ENCODE measurements around the gene UBE2D2.
"Not testable (repeated sequence)": the region's sequence is repeated elsewhere in the genome, so short reads cannot be mapped to it uniquely, and the experiment has no call there.

UBE2D2 gene

GRCh38 chr5:139562847-139563246, 1.7 kb downstream of the UBE2D2 start:
- H3K9me3 ChIP-seq (ENCODE audit: control insufficient read depth, insufficient read depth, low read length): no peaks in the 10 kb centered on the region
- no peaks in the 10 kb centered on the region; the same call in 1 of the 2 replicates for H3K4me1 ChIP-seq (ENCODE audit: insufficient read depth, low read length)
- H3K9ac ChIP-seq (ENCODE audit: low read depth, low read length): peak overlapping the region; percentile 66
- H3K36me3 ChIP-seq (ENCODE audit: insufficient read depth, low read length): peaks cover 3% of the 10 kb centered on the region

- Histone ChIP-seq H3K9me3 (ENCODE audit: control insufficient read depth, insufficient read depth, low read length) (no peaks in the 10 kb centered on the region), H3K36me3 (ENCODE audit: insufficient read depth, low read length) (peaks cover 3% of the 10 kb centered on the region), H3K4me1 (ENCODE audit: insufficient read depth, low read length) (no peaks in the 10 kb centered on the region; the same call in 1 of the 2 replicates), H3K9ac (ENCODE audit: low read depth, low read length) (no peak overlapping the region)
Measured at GRCh38 chr5:139565411-139566305, 4.5 kb downstream of the UBE2D2 start.

- H3K9ac ChIP-seq (ENCODE audit: low read depth, low read length): no peak overlapping the region
Measured at GRCh38 chr5:139566611-139567010, 5.5 kb downstream of the UBE2D2 start.

GRCh38 chr5:139569270-139569955, 8.3 kb downstream of the UBE2D2 start:
- H3K4me1 ChIP-seq (ENCODE audit: insufficient read depth, low read length): no peaks in the 10 kb centered on the region
- H3K36me3 ChIP-seq (ENCODE audit: insufficient read depth, low read length): peaks cover 3% of the 10 kb centered on the region
- no peak overlapping the region for H3K9ac ChIP-seq (ENCODE audit: low read depth, low read length)
- H3K9me3 ChIP-seq (ENCODE audit: control insufficient read depth, insufficient read depth, low read length): no peaks in the 10 kb centered on the region

More at GRCh38 chr5:139566611-139567010, 5.5 kb downstream of the UBE2D2 start:
- H3K4me1 ChIP-seq (ENCODE audit: insufficient read depth, low read length): no peaks in the 10 kb centered on the region; the same call in 1 of the 2 replicates
- H3K36me3 ChIP-seq (ENCODE audit: insufficient read depth, low read length): peaks cover 3% of the 10 kb centered on the region
- no peaks in the 10 kb centered on the region for H3K9me3 ChIP-seq (ENCODE audit: control insufficient read depth, insufficient read depth, low read length)

GRCh38 chr5:139571543-139571942, 10.4 kb downstream of the UBE2D2 start:
- H3K9me3 ChIP-seq (ENCODE audit: control insufficient read depth, insufficient read depth, low read length): no peaks in the 10 kb centered on the region
- H3K9ac ChIP-seq (ENCODE audit: low read depth, low read length): no peak overlapping the region
- H3K4me1 ChIP-seq (ENCODE audit: insufficient read depth, low read length): no peaks in the 10 kb centered on the region
- H3K36me3 ChIP-seq (ENCODE audit: insufficient read depth, low read length): no peaks in the 10 kb centered on the region; the same call in 1 of the 2 replicates

- no peaks in the 10 kb centered on the region for H3K4me1 ChIP-seq (ENCODE audit: insufficient read depth, low read length)
- no peak overlapping the region for H3K9ac ChIP-seq (ENCODE audit: low read depth, low read length)
- H3K36me3 ChIP-seq (ENCODE audit: insufficient read depth, low read length): no peaks in the 10 kb centered on the region; the same call in 1 of the 2 replicates
- H3K9me3 ChIP-seq (ENCODE audit: control insufficient read depth, insufficient read depth, low read length): no peaks in the 10 kb centered on the region
Measured at GRCh38 chr5:139571966-139572365, 10.8 kb downstream of the UBE2D2 start.

GRCh38 chr5:139574641-139575312, 13.6 kb downstream of the UBE2D2 start:
- Histone ChIP-seq H3K9ac (ENCODE audit: low read depth, low read length) (no peak overlapping the region), H3K36me3 (ENCODE audit: insufficient read depth, low read length) (no peaks in the 10 kb centered on the region; the same call in 1 of the 2 replicates), H3K9me3 (ENCODE audit: control insufficient read depth, insufficient read depth, low read length) (no peaks in the 10 kb centered on the region), H3K4me1 (ENCODE audit: insufficient read depth, low read length) (no peaks in the 10 kb centered on the region)

GRCh38 chr5:139575313-139575646, 14.1 kb downstream of the UBE2D2 start:
- Histone ChIP-seq H3K36me3 (ENCODE audit: insufficient read depth, low read length) (no peaks in the 10 kb centered on the region; the same call in 1 of the 2 replicates), H3K4me1 (ENCODE audit: insufficient read depth, low read length) (no peaks in the 10 kb centered on the region), H3K9ac (ENCODE audit: low read depth, low read length) (no peak overlapping the region), H3K9me3 (ENCODE audit: control insufficient read depth, insufficient read depth, low read length) (no peaks in the 10 kb centered on the region)

- Histone ChIP-seq H3K9me3 (ENCODE audit: control insufficient read depth, insufficient read depth, low read length) (no peaks in the 10 kb centered on the region), H3K36me3 (ENCODE audit: insufficient read depth, low read length) (no peaks in the 10 kb centered on the region; the same call in 1 of the 2 replicates), H3K4me1 (ENCODE audit: insufficient read depth, low read length) (no peaks in the 10 kb centered on the region), H3K9ac (ENCODE audit: low read depth, low read length) (no peak overlapping the region)
Measured at GRCh38 chr5:139575751-139576150, 14.6 kb downstream of the UBE2D2 start.

- no peaks in the 10 kb centered on the region; the same call in 1 of the 2 replicates for H3K36me3 ChIP-seq (ENCODE audit: insufficient read depth, low read length)
- H3K4me1 ChIP-seq (ENCODE audit: insufficient read depth, low read length): no peaks in the 10 kb centered on the region
- no peak overlapping the region for H3K9ac ChIP-seq (ENCODE audit: low read depth, low read length)
Measured at GRCh38 chr5:139577689-139578290, 16.7 kb downstream of the UBE2D2 start.

GRCh38 chr5:139578325-139578724, 17.2 kb downstream of the UBE2D2 start:
- no peaks in the 10 kb centered on the region for H3K4me1 ChIP-seq (ENCODE audit: insufficient read depth, low read length)
- no peaks in the 10 kb centered on the region; the same call in 1 of the 2 replicates for H3K36me3 ChIP-seq (ENCODE audit: insufficient read depth, low read length)
- no peaks in the 10 kb centered on the region for H3K9me3 ChIP-seq (ENCODE audit: control insufficient read depth, insufficient read depth, low read length)
- H3K9ac ChIP-seq (ENCODE audit: low read depth, low read length): no peak overlapping the region

More at GRCh38 chr5:139577689-139578290, 16.7 kb downstream of the UBE2D2 start:
- no peaks in the 10 kb centered on the region for H3K9me3 ChIP-seq (ENCODE audit: control insufficient read depth, insufficient read depth, low read length)

- H3K9me3 ChIP-seq (ENCODE audit: control insufficient read depth, insufficient read depth, low read length); H3K36me3 ChIP-seq (ENCODE audit: insufficient read depth, low read length); H3K4me1 ChIP-seq (ENCODE audit: insufficient read depth, low read length); H3K9ac ChIP-seq (ENCODE audit: low read depth, low read length): not testable (repeated sequence)
Measured at GRCh38 chr5:139582181-139582580, 21.0 kb downstream of the UBE2D2 start.

- Histone ChIP-seq H3K4me1 (ENCODE audit: insufficient read depth, low read length) (no peaks in the 10 kb centered on the region), H3K9me3 (ENCODE audit: control insufficient read depth, insufficient read depth, low read length) (no peaks in the 10 kb centered on the region), H3K36me3 (ENCODE audit: insufficient read depth, low read length) (no peaks in the 10 kb centered on the region), H3K9ac (ENCODE audit: low read depth, low read length) (no peak overlapping the region)
Measured at GRCh38 chr5:139584137-139584536, 23.0 kb downstream of the UBE2D2 start.

- not testable (repeated sequence) for H3K4me1 ChIP-seq (ENCODE audit: insufficient read depth, low read length); H3K36me3 ChIP-seq (ENCODE audit: insufficient read depth, low read length); H3K9ac ChIP-seq (ENCODE audit: low read depth, low read length); H3K9me3 ChIP-seq (ENCODE audit: control insufficient read depth, insufficient read depth, low read length)
Measured at GRCh38 chr5:139588116-139588515, 27.0 kb downstream of the UBE2D2 start.

All from ES-I3 (cell line).